GM04504 (cell line): ENCODE data around the gene IDH1.
"Not testable (repeated sequence)": the region's sequence is repeated elsewhere in the genome, so short reads cannot be mapped to it uniquely, and the experiment has no call there.

Experiments
- DNase-seq: peaks from one replicate; pipeline ENCODE4 v3.0.0-alpha.2; 2012; ENCODE audit warnings: low read depth

IDH1 gene

DNA sequence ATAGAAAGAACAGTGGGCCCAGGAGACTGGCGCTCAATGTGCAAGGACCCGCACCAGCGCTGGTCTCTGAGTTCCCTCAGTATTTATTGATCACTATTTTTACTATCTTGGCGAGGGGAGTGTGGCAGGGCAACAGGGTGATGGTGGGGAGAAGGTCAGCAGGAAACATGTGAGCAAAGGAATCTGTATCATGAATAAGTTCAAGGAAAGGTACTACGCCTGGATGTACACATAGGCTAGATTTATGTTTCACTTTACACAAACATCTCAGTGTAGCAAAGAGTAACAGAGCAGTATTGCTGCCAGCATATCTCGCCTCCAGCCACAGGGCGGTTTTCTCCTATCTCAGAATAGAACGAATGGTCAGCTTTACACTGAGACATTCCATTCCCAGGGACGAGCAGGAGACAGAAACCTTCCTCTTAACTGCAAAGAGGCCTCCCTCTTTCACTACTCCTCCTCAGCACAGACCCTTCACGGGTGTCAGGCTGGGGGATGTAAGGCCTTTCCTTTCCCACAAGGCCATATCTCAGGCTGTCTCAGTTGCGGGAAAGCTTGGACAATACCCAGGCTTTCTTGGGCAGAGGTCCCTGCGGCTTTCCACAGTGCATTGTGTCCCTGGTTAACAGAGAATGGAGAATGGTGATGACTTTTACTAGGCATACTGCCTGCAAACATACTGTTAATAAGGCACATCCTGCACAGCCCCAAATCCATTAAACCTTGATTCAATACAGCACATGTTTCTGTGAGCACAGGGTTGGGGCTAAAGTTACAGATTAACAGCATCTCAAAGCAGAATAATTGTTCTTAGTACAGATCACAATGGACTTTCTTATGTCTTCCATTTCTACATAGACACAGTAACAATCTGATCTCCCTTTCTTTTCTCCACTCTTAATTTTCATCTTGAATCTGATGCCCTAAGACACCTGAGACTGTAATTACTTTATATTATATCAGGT, 2.3 kb upstream of the IDH1 start:
- DNase-seq, result not testable (repeated sequence)

DNA sequence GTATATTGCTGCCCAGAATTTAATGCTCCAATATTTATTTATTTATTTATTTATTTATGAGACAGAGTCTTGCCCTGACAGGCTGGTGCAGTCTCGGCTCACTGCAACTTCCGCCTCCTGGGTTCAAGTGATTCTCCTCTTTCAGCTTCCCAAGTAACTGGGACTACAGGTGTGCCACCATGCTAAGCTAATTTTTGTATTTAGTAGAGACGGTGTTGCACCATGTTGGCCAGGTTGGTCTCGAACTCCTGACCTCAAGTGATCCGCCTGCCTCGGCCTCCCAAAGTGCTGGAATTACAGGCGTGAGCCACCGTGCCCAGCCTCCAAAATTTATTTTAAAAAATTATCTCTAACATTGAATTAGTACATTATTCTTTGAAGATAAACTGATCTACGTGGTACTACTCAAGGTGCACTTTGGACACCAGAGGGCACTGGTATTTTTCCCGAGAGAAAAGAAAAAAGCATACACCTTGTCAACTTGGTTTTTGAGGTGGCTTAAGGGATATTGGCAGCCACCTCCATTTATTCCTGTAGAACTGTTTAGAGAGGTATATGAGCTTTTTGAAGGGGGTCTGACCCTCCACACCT, 1.4 kb upstream of the IDH1 start:
- no peak for DNase-seq

DNA sequence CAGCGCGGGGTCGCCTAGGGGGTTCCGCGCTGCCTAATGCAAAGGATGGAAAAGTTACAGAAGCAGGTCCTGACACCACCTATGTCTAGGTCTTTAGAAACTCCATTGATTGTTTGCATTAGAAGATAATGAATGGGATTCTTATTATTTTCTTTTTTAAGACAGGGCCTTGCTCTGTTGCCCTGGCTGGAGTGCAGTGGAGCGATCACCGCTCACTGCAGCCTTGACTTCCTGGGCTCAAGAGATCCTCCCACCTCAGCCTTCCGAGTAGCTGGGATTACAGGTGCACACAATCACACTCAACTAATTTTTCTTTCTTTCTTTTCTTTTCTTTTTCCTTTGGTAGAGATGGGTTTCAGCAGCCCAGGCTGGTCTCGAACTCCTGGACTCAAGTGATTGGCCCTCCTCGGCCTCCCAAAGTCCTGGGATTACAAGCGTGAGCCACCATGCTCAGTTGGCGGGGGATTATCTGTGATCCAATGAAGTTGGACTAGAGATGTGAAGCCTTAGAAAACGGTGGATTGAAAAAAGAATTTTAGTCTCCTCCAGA, 761 bp upstream of the IDH1 start:
- no peak for DNase-seq

DNA sequence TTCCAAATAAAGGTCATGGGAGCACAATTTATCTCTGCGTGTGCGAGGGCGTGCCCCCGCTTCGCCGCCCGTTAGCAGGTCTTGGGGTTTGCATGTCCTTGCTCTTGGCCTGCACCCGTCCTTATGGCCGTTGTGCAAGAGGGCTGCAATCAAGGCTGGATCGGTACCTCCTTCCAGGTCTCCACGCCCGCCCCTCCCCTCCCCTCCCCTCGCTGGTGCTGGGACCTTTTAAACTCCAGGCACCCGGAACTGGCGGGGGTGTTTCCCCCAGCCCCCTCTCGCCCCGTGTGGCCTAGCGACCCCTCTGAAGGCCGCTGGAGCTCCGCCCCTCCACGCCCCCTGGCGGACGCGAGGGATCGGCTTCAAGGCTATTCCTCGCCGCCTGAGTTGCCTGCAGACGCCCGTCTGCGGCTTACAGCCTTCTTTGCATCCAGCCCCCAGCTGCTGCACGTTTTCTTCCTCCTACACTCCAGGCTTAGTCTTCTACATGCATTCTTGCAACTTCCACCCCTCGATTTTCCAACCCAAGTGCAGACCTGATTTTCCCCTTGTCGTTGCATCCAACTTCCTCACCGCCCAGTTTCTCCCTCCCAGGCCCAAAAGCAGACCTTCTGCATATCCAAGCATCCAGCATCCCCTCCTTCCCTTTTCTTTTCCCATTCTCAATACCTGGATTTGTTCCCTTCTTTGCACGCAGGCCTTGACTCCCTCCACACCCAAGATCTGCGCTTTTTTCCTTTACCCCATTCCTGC, 577 bp downstream of the IDH1 start:
- DNase-seq, result peak; percentile 44

DNA sequence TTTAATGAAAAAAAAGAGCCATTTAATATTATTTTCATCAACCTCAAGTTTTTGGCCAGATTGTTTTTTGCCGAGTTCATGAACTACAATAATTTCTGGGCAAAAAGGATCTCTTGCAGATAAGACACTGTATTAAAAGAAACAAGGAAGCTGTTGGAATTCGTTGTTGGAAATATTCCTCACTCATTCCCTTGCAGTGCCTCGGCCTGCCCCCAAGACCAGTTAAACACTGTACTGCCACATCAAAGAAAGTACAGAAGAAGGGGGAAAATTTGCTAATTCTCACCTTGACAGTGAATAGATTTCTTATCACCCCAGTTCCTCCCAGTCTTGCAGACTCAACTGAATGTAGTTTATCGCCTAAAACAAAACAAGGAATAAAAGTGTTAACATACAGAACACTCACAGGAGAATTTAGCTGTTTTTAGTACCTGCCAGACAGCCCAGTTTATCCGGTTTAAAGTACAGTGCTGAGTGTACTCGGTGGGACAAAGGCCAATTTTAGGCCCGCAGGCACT, 1.2 kb downstream of the IDH1 start:
- DNase-seq, result no peak

DNA sequence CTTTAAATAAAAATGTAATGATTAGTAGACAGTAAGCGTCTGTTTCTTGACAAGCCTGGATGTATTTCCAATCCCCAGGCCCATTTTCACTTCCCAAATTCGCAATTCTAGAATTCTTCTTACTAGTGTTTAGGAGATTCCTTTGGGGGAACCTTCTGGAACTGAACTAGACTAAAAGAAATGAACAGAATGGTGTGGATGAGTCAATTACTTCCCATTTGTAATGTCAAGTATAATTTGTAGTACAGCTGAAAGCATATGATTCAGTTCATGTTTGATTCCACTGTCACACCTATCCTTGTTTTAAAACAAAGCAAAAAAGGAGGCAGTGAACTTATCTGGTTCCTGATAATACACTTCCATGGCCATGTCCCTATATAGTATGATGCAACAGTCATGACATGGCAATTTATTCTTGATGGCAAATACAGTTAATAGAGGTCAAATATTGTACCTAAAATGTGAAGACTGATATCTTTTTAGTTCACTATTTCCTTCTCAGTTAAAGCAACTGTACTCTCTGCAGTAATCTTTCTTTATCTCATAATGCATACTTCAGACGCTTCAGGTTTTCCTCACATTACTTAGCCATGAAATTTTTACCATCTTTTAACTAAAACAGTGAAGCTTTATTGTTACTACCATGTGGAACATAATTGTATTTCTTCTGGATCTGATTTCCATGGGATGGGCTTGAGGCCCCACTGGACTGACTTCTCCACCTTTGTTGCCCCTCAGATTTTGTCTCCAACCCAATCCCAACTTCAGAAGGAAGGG, 2.0 kb downstream of the IDH1 start:
- no peak for DNase-seq

DNA sequence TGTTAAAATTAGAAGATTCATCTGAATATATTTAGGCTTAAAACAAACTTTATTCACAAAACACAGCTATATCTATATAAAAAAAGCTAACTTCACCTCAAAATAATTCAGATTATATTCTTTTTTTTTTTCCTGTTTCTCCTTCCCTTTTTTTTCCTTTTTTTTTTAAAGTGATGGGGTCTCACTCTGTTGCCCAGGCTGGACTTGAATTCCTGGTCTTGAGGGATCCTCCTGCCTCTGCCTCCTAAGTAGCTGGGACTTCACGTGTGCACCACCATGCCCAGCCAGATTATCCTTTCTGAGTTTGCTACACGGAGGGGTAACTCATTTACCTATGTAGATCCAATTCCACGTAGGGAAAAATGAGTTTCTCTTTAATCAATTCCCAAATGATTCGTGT, 3.8 kb downstream of the IDH1 start:
- DNase-seq, result no peak

DNA sequence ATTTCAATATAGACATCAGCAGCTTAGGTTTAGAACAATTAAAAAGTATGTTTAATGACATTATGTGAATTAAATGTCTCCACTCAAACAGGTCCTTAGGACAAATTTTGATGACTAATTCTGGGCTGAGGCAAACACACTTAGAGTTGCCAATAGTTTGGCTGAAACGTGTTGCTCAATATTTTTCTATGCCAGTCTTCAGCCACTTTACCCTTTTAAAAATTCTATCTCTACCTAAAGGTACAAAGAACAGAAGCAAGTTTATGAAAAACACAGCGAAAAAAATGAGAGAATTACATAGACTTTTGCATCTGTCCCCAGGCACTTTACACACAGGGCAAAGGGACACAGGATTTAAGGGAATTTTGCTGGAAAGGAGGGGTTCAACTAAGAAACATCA, 4.5 kb downstream of the IDH1 start:
- no peak for DNase-seq

DNA sequence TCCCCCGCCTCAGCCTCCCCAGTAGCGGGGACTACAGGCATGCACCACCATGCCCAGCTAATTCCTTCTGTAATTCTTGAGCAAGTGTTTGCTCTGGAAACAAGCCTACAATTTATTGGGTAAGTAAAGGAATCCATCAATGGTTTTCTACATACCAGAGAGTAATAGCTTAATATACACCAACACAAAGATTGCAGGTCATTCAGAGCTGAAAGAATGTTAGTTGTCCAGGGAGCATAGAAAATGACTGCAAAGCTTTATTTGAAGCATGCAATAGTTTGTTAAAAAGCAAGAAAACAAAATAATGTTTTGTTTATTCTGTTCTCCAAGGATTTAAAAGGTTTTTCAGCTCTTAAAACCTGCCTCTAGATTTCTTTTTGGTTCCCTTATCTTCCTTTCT, 5.6 kb downstream of the IDH1 start:
- DNase-seq, result no peak

DNA sequence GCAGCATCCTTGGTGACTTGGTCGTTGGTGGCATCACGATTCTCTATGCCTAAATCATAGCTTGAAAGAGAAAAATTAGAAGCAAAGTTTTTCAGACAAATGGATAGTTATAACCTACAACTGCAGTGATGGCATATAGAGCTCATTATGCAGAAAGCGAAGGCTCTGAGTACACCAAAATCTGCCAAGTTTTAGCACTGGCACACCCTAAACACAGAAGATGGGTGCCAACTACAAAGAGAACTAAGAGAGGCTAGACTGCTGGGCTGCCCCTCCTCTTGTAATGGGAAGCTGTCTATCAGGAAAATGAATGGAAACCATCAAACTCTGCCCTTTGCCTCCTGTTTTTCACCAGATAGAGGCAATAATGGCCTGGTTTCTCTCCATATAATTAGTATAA, 6.3 kb downstream of the IDH1 start:
- no peak for DNase-seq

DNA sequence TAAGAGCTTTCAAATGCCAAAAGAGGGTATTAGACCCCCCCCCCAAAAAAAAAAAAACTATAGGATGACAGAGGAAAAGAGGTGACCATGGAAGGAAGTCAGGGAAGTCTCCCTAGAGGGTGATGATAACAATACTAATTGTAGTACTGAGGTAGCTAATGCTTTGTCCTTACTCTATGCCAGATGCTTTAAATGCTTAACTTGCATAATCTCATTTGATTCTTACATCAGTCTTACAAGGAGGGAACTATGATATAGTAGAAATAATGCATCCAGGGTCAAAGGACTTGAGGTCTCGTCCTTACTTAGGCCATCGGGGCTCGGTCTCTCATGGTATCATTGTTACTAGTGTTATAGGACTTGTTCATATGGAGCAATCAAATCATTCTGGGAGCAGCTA, 9.1 kb downstream of the IDH1 start:
- DNase-seq, result no peak

DNA sequence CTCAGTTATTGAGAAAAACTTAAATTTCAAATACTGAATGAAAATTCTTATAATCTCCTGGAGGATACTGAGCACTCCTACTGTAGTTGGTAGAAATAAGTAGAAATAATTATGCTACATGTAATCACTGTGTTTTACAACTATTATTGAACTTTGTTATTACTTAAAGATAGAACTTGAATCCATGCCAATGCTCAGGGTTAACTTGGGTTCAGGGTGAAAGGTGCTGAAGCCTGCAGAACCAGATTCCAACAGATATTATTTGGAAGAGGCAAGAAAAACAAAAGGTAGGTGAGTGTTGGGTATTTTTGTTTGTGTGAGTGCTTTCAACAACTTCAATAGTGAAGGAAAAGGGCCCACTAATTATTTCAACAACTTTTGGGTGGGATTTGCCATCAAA, 10.4 kb downstream of the IDH1 start:
- DNase-seq, result no peak

DNA sequence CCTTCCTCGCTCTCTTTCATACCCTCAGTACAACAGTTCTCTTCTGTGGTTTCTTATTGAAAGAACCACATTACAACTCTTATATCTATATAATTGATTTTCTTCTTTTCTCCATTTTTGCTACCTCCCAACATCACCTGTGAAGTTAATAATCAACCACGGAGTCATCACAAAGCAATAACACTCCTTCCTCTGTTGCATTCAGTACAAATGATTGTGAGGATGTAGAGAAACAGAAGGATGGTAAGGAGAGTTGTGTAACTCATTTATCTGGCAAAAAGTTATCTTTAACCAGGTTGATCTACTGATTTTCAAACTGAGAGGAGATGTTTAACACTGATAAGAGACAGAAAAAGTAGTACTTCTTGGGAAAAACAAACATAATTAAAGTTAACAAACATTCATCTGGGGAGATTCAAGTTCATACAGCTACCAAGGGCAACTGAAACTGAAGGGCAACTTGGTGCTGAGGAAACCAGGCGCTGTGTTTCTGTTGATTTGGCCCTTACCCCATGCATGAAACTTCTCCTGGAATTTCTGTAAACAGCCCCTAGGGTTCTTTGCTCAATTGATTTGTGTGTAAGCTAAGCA, 14.2 kb downstream of the IDH1 start:
- no peak for DNase-seq

DNA sequence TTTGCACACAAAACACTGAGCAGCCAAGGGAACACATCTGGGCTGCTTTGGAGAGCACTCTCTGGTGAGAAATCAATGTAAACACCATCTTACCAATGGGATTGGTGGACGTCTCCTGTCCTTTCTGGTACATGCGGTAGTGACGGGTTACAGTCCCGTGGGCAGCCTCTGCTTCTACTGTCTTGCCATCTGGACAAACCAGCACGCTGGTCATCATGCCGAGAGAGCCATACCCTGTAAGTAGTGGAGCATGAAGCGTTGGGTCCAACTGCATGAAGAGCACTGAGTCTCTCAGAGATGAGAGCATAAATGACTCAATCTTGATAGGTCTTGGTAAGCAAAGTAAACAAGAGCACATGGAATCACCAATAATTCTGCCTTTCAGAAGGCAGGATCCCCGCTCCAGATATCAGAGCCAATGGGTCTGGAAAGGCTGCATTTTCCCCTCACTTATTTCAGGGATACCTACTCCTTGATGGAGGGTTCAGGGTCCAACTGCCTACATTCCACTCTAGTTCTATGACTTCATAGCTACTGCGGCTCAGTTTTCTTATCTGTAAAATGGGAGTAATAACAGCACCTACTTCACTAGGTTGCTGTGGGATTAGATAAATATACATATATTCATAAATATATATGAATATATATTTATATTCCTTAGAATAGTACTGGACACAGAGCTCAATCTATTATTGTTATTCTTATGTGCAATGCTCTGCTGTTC, 14.9 kb downstream of the IDH1 start:
- DNase-seq, result no peak

DNA sequence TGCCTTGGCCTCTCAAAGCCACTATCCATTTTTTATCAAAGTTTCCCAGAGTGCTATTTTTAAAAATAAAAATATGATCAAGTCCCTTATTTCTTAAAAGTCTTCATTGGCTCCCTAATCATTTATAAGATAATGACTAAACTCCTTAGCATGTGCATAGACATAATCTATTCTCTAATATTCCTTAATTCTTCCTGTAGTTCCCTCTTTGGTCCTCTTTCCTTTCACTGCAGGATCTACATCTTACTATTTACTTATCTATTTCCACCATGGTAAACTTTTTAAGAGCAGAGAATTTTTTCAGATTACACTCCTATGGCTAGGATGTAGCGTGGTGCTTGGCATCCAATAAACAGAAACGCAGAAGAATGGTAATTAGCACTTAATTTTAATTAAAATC, 19.0 kb downstream of the IDH1 start:
- DNase-seq, result no peak

DNA sequence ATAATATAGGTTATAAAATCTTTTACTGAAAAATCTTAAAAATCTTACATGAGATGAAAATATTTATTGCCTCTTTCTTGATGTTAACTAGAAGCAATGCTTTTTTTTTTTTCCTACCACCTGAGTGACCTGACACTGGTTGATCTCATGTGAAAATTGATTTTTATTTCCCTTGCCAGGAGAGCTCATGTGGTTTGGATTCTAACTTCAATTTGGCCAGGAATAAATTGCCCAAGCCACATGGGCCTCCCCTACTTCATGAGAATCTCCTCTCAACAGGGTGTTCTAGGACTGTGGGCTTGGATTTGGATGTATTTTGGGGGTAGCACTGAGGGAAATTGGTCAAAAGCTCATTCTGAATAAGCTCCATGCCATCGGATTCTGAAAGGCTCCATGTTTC, 20.1 kb downstream of the IDH1 start:
- DNase-seq, result no peak

DNA sequence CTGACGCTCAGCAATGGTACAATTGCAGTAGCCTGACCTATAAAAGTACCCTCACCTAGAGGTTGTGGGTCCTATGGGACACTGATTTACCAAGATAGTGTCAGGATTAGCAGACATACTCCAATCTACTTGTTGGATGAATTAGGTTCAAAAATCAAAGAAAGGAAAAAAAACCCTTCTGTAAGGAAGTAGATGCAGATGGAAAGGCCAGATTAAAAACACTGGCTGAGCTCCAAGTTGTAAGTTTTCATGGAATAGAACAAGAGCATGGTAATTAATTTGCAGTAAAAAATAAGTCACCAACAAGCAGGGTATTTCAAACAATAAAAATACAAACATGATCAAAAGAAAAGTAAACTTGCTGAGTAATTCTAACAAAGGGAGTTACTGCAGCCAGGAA, 26.4 kb downstream of the IDH1 start:
- no peak for DNase-seq

DNA sequence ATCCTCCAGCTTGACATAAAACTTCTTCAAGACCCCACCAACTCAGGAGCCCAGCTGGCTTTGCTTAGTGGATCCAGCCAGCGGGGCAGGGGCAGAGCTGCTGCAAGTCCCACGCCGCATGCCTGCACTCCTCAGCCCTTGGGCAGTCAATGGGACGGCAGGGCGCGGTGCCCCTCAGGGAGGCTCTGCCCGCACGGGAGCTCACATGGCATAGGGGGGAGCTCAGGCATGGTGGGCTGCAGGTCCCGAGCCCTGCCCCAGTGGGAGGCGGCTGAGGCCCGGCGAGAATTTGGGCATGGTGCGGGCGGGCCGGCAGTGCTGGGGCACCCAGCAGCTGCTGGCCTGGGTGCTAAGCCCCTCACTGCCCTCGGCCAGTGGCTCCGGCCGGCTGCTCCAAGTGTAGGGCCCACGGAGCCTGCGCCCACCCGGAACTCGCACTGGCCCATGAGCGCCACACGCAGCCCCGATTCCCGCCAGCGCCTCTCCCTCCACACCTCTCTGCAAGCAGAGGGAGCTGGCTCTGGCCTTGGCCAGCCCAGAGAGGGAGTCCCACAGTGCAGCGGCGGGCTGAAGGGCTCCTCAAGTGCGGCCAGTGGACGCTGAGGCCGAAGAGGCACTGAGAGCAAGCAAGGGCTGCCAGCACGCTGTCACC, 27.2 kb downstream of the IDH1 start:
- no peak for DNase-seq

DNA sequence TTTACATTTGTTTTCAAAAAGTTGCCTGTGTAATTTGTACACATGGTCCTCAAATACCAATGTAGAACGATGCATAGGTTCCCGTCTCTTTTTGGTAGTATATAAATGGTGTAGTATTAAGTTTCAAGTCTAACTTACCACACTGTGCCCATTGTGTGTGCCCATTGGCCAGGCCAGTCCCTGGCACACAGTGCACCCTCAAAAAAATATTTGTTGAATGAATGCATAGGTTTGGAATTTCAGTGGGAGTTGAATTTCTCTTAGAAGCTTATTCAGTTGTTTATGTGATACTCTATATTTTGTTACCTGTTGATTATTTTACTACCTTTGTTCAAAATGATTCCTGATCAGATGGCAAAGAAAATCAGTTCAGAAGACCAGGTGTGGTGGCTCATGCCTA, 30.1 kb downstream of the IDH1 start:
- DNase-seq, result no peak

DNA sequence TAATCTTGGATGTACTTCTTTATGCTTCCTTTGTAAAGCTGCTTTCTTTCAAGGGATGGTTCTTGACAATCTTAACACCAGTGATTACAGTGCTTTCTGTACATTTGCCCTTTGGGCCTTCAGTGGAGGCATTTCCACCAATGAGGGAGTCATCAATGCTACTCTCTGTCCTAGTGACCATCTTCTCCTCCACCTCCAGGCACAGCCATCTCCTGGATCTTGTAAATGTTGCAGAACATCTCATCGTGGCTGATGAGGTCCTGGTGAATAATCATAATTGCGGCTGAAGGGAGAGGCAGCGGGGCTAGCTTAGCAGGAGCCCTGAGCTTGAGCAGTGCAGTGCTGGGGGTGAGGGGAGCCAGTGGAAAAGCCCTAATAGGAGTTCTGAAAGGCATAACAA, 32.5 kb downstream of the IDH1 start:
- peak; percentile 17 for DNase-seq
